ENCODE results near the gene IPO13. TPM values are rescaled to one million over a fixed set of nuclear protein-coding genes. Genes with fewer than 3 reads are reported as not detected.

The IPO13 gene
- total and polyA plus RNA-seq, 10 donors, result 10.5 to 27.4 (median 19.0) TPM

- 91 to 97% (median 93%) methylated on average over 6 of the region's 6 CpGs for WGBS, 5 donors
- no peaks in the 10 kb centered on the region for H3K4me1 ChIP-seq
- H3K27ac ChIP-seq, result no peak overlapping the region
- no peak for TF ChIP-seq CTCF (IDR thresholded peaks at IDR 0.05 in 8 of 11, conservative IDR thresholded peaks at IDR 0.05 in 3 of 11)
- H3K4me3 ChIP-seq, result no peak overlapping the region
- intact Hi-C loops (cut with DNase I; ENCODE audit: low total_unique reads), result no loop called here
- DNase-seq, result no peak
- H3K9me3 ChIP-seq, result no peaks in the 10 kb centered on the region
- H3K36me3 ChIP-seq, result peaks cover 0 to 37% (median 2%) of the 10 kb centered on the region in 6 donors
- H3K27me3 ChIP-seq (replicated peaks in 1 of 7), result no peaks in the 10 kb centered on the region
Observed at GRCh38 chr1:43921022-43921421, 25.7 kb upstream of the IPO13 start.

- 74 to 98% (median 85%) methylated on average over 4 of the region's 4 CpGs for WGBS, 5 donors
- Histone ChIP-seq H3K9me3 (no peaks in the 10 kb centered on the region), H3K4me1 (no peaks in the 10 kb centered on the region), H3K4me3 (no peak overlapping the region), H3K27me3 (replicated peaks in 1 of 7) (no peaks in the 10 kb centered on the region), H3K36me3 (peaks cover 0 to 48% (median 2%) of the 10 kb centered on the region in 6 donors), H3K27ac (no peak overlapping the region)
- no peak for TF ChIP-seq POLR2AphosphoS5 (IDR thresholded peaks at IDR 0.05)
- DNase-seq, result no peak
- intact Hi-C loops (cut with DNase I; ENCODE audit: low total_unique reads), result no loop called here
Observed at GRCh38 chr1:43924516-43924915, 22.2 kb upstream of the IPO13 start.

GRCh38 chr1:43925846-43926245, 20.9 kb upstream of the IPO13 start:
- DNase-seq, result no peak
- no peaks in the 10 kb centered on the region for H3K9me3 ChIP-seq
- intact Hi-C loops (cut with DNase I; ENCODE audit: low total_unique reads), result no loop called here
- TF ChIP-seq POLR2A (IDR thresholded peaks at IDR 0.05) (no peak), CTCF (IDR thresholded peaks at IDR 0.05 in 8 of 11, conservative IDR thresholded peaks at IDR 0.05 in 3 of 11) (no peak), POLR2AphosphoS5 (IDR thresholded peaks at IDR 0.05) (no peak)
- no peaks in the 10 kb centered on the region for H3K4me1 ChIP-seq
- 91 to 95% (median 93%) methylated on average over 9 of the region's 9 CpGs for WGBS, 5 donors
- no peak overlapping the region for H3K27ac ChIP-seq
- no peak overlapping the region for H3K4me3 ChIP-seq
- H3K27me3 ChIP-seq (replicated peaks in 1 of 7), result no peaks in the 10 kb centered on the region
- H3K36me3 ChIP-seq, result peaks cover 0 to 46% (median 4%) of the 10 kb centered on the region in 6 donors

GRCh38 chr1:43930168-43930948, 16.4 kb upstream of the IPO13 start:
- intact Hi-C loops (cut with DNase I; ENCODE audit: low total_unique reads), result loop anchor here (5.0 to 10.0 kb wide), 2 partner anchors 168 to 406 kb away; no protein-coding TSS in a partner anchor
- Histone ChIP-seq H3K27ac (no peak overlapping the region), H3K27me3 (replicated peaks in 1 of 7) (peaks cover 0 to 30% (median 22%) of the 10 kb centered on the region in 7 donors), H3K36me3 (peaks cover 0 to 28% (median 4%) of the 10 kb centered on the region in 6 donors), H3K4me3 (peak overlapping the region in 1 of 8 donors; percentile 2), H3K9me3 (no peaks in the 10 kb centered on the region), H3K4me1 (peaks cover 5 to 26% (median 22%) of the 10 kb centered on the region in 6 donors)
- DNase-seq, result no peak
- TF ChIP-seq CTCF (IDR thresholded peaks at IDR 0.05 in 8 of 11, conservative IDR thresholded peaks at IDR 0.05 in 3 of 11) (peak in 6 of 11 experiments; percentile 14 to 54 (median 27)), POLR2A (IDR thresholded peaks at IDR 0.05) (no peak)
- 94 to 99% (median 95%) methylated on average over 9 to 10 of the region's 10 CpGs for WGBS, 5 donors

Data from spleen (tissue), 11 donors.